H1 (cell line): Measurements from ENCODE around the gene LGALS3. TPM values are rescaled to one million over a fixed set of nuclear protein-coding genes. Genes with fewer than 3 reads are reported as not detected.

Experiments
- CTCF ChIA-PET: fragments of 300-600 bp; sonication (Branson Sonifier 250); formaldehyde crosslinking; loops from one replicate; lab custom pipeline; 2021; ENCODE audit not compliant: partially characterized antibody; lab: Charles Lee
- POLR2A ChIA-PET: fragments of 300-600 bp; sonication (Branson Sonifier 250); formaldehyde crosslinking; loops from one replicate; lab custom pipeline; 2021; ENCODE audit warnings: inconsistent platforms; ENCODE audit not compliant: partially characterized antibody; lab: Charles Lee
- DNase-seq, 2 experiments: peaks; one replicate each; pipeline versions ENCODE4 v3.0.0 to v3.0.0-alpha.2; 2010 to 2022; ENCODE audit warnings: low spot score in 2 of 2, low read depth in 1 of 2, mixed read lengths in 1 of 2
- FAIRE-seq: peaks from 2 replicates; lab custom pipeline; 2011; peaks lifted over from hg19 to GRCh38; lab: Jason Lieb, UNC
- H2AFZ ChIP-seq: 2 replicates; pipeline ENCODE4 v1.8.1; 2012; ENCODE audit warnings: low read length, inconsistent platforms
- H2AK5ac ChIP-seq: 2 replicates; pipeline ENCODE4 v1.6.1; 2013; ENCODE audit warnings: low read depth, low read length
- H2BK120ac ChIP-seq: replicated peaks from 2 replicates; pipeline ENCODE3; 2013; ENCODE audit warnings: low read depth, low read length, inconsistent platforms
- H2BK12ac ChIP-seq: 2 replicates; pipeline ENCODE4 v1.6.1; 2013; ENCODE audit warnings: low read depth, low read length
- H2BK15ac ChIP-seq: 2 replicates; pipeline ENCODE4 v1.6.1; 2013; ENCODE audit warnings: low read length
- H2BK20ac ChIP-seq: 2 replicates; pipeline ENCODE4 v1.6.1; 2013; ENCODE audit warnings: low read length
- H2BK5ac ChIP-seq: 2 replicates; pipeline ENCODE4 v1.6.1; 2013; ENCODE audit warnings: low read depth, low read length
- H3K14ac ChIP-seq: 2 replicates; pipeline ENCODE4 v1.6.1; 2013; ENCODE audit warnings: inconsistent platforms; ENCODE audit not compliant: insufficient read length
- H3K18ac ChIP-seq: 2 replicates; pipeline ENCODE4 v1.6.1; 2013; ENCODE audit warnings: low read length; ENCODE audit errors: extremely low read depth
- H3K23ac ChIP-seq: 2 replicates; pipeline ENCODE4 v1.6.1; 2013; ENCODE audit warnings: inconsistent platforms; ENCODE audit not compliant: insufficient read length
- H3K23me2 ChIP-seq: 2 replicates; pipeline ENCODE4 v1.6.1; 2013; ENCODE audit warnings: low read depth, low read length
- H3K27ac ChIP-seq: 2 replicates; pipeline ENCODE4 v1.6.1; 2011; ENCODE audit warnings: low read depth, low read length, inconsistent platforms
- H3K27me3 ChIP-seq, 4 experiments: replicated peaks in 1 of 4; 1 replicate in 1 of 4; 2 replicates in 3 of 4; pipeline versions ENCODE4 v1.6.1 to v1.8.1; 2011 to 2013; ENCODE audit warnings: low read length in 3 of 4, mild to moderate bottlenecking in 3 of 4, inconsistent platforms in 2 of 4, mixed read lengths in 2 of 4, moderate library complexity in 1 of 4; ENCODE audit not compliant: control insufficient read depth in 3 of 4, insufficient read depth in 3 of 4; ENCODE audit errors: extremely low read depth in 1 of 4
- H3K36me3 ChIP-seq, 4 experiments: 2 replicates each; pipeline versions ENCODE4 v1.6.1 to v1.8.1; 2011 to 2013; ENCODE audit warnings: mild to moderate bottlenecking in 4 of 4, low read length in 3 of 4, moderate library complexity in 2 of 4, control low read depth in 1 of 4, inconsistent platforms in 1 of 4; ENCODE audit not compliant: insufficient read depth in 4 of 4, control insufficient read depth in 2 of 4
- H3K4ac ChIP-seq: replicated peaks from 2 replicates; pipeline ENCODE3; 2013; ENCODE audit warnings: low read length, low read depth, mixed read lengths, inconsistent platforms; ENCODE audit not compliant: insufficient read length
- H3K4me1 ChIP-seq, 4 experiments: replicated peaks in 1 of 4; 1 replicate in 1 of 4; 2 replicates in 3 of 4; pipeline versions ENCODE4 v1.6.1 to v1.8.1; 2011 to 2013; ENCODE audit warnings: low read length in 3 of 4, inconsistent platforms in 2 of 4, mixed read lengths in 1 of 4; ENCODE audit not compliant: insufficient read depth in 4 of 4, control insufficient read depth in 3 of 4
- H3K4me2 ChIP-seq, 2 experiments: 2 replicates each; pipeline versions ENCODE4 v1.6.1 to v1.8.1; 2011 to 2013; ENCODE audit warnings: low read depth in 2 of 2, low read length in 2 of 2, control low read depth in 1 of 2, inconsistent platforms in 1 of 2, mild to moderate bottlenecking in 1 of 2; ENCODE audit not compliant: insufficient read depth in 1 of 2
- H3K4me3 ChIP-seq, 4 experiments: fragments of 200-600, 300-600 bp in 1 of 4; sonication (generic), shearing (Covaris generic), sonication (Bioruptor Twin) in 1 of 4; 2 replicates each; pipeline versions ENCODE4 v1.5.1 to v1.8.1; 2011 to 2016; ENCODE audit warnings: low read length in 4 of 4, low read depth in 3 of 4, control low read depth in 2 of 4, inconsistent platforms in 2 of 4, mild to moderate bottlenecking in 2 of 4, mixed read lengths in 1 of 4, moderate library complexity in 1 of 4; ENCODE audit not compliant: insufficient read depth in 2 of 4; ENCODE audit errors: extremely low read depth in 1 of 4
- H3K56ac ChIP-seq: replicated peaks from 2 replicates; pipeline ENCODE3; 2013; ENCODE audit warnings: low read depth, mild to moderate bottlenecking, mixed read lengths, low read length, inconsistent platforms; ENCODE audit not compliant: insufficient read length
- H3K79me1 ChIP-seq: 2 replicates; pipeline ENCODE4 v1.6.1; 2013; ENCODE audit warnings: low read depth, low read length, control low read depth
- H3K79me2 ChIP-seq, 2 experiments: 2 replicates each; pipeline versions ENCODE4 v1.6.1 to v1.8.1; 2012 to 2013; ENCODE audit warnings: low read length in 2 of 2, mild to moderate bottlenecking in 2 of 2, inconsistent platforms in 1 of 2; ENCODE audit not compliant: insufficient read depth in 2 of 2, control insufficient read depth in 1 of 2
- H3K9ac ChIP-seq, 4 experiments: replicated peaks in 1 of 4; 1 replicate in 1 of 4; 2 replicates in 3 of 4; pipeline versions ENCODE4 v1.6.1 to v1.8.1; 2011 to 2013; ENCODE audit warnings: low read depth in 3 of 4, low read length in 3 of 4, control low read depth in 2 of 4, mild to moderate bottlenecking in 2 of 4, moderate library complexity in 2 of 4, inconsistent platforms in 1 of 4; ENCODE audit errors: extremely low read depth in 1 of 4
- H3K9me3 ChIP-seq, 2 experiments: 2 replicates each; pipeline versions ENCODE4 v1.6.1 to v1.8.1; 2012 to 2013; ENCODE audit warnings: mild to moderate bottlenecking in 2 of 2, moderate library complexity in 2 of 2, control low read depth in 1 of 2, inconsistent platforms in 1 of 2, low read depth in 1 of 2, low read length in 1 of 2, mixed read lengths in 1 of 2; ENCODE audit not compliant: insufficient read depth in 2 of 2
- H4K20me1 ChIP-seq, 2 experiments: replicated peaks in 1 of 2; 2 replicates each; pipeline versions ENCODE3 to v1.8.1; 2011 to 2013; ENCODE audit warnings: inconsistent platforms in 2 of 2, low read length in 2 of 2, mild to moderate bottlenecking in 1 of 2; ENCODE audit not compliant: insufficient read depth in 2 of 2, control insufficient read depth in 1 of 2
- H4K5ac ChIP-seq: 2 replicates; pipeline ENCODE4 v1.6.1; 2013; ENCODE audit warnings: low read length, low read depth, mixed read lengths, inconsistent platforms; ENCODE audit not compliant: insufficient read length
- H4K8ac ChIP-seq: 2 replicates; pipeline ENCODE4 v1.8.0; 2013; ENCODE audit warnings: mild to moderate bottlenecking, moderate library complexity, low read length, inconsistent platforms; ENCODE audit not compliant: insufficient read depth; ENCODE audit errors: extremely low read depth
- H4K91ac ChIP-seq: replicated peaks from 2 replicates; pipeline ENCODE3; 2013; ENCODE audit warnings: low read length, mixed read lengths, inconsistent platforms; ENCODE audit not compliant: insufficient read length
- ATF3 ChIP-seq: IDR thresholded peaks from 2 replicates; pipeline ENCODE4 v1.6.1; 2011; ENCODE audit warnings: low read depth, mild to moderate bottlenecking, low read length; ENCODE audit not compliant: insufficient read depth
- BCL11A ChIP-seq, 2 experiments: IDR thresholded peaks; one replicate each; pipeline ENCODE4 v1.6.1; 2011; ENCODE audit warnings: low read depth in 2 of 2, low read length in 2 of 2, mild to moderate bottlenecking in 2 of 2
- KDM1A ChIP-seq: fragments of 200-600, 300-600 bp; sonication (generic); IDR thresholded peaks from 2 replicates; pipeline ENCODE4 v1.7.1; 2016; ENCODE audit warnings: mild to moderate bottlenecking, low read length, borderline replicate concordance
- TBP ChIP-seq: IDR thresholded peaks from 2 replicates; pipeline ENCODE4 v1.6.1; 2011; ENCODE audit warnings: low read depth, low read length, improper control_type of control experiment
- WGBS, 2 experiments: shearing (Covaris generic) in 1 of 2; methylation state at CpG; one replicate each; pipeline versions ENCODE4 v1.1.6 to v1.1.7; 2013 to 2015; ENCODE audit warnings: low lambda C conversion rate in 2 of 2, mixed read lengths in 2 of 2, inconsistent platforms in 1 of 2, low coverage in 1 of 2, missing lambda C conversion rate in 1 of 2; ENCODE audit not compliant: insufficient replicate concordance in 2 of 2, insufficient coverage in 1 of 2, insufficient read length in 1 of 2; ENCODE audit errors: extremely low coverage in 1 of 2, missing lambda C conversion rate in 1 of 2; 5-methylcytosine and 5-hydroxymethylcytosine counted together
- polyA plus RNA-seq, 7 experiments: library from polyadenylated mRNA; depleted of rRNA in 3 of 7; stranded (reverse) in 5 of 7; unstranded in 2 of 7; fragments of >200 nt in 5 of 7; fragments of 200-250 nt in 2 of 7; gene quantifications; 1 replicate in 5 of 7; 2 replicates in 1 of 7; 4 replicates in 1 of 7; pipeline versions ENCODE4 v1.2.1 to v1.2.3, GENCODE V29; 2011 to 2013; ENCODE audit warnings: missing spikeins in 2 of 7, mixed read lengths in 2 of 7
- total RNA-seq: library from RNA; stranded (reverse); fragmentation: NEBNext Ultra II Directional; extraction: Animal tissue kit (Norgen Biotek cat#: 25700); gene quantifications from 2 replicates; pipeline ENCODE4 v1.2.1, GENCODE V29; 2021

The LGALS3 gene
- total and polyA plus RNA-seq, 2 of the 8 experiments (the other 6 are each of a cell fraction or from before 2014, with no cell fraction given), result 9.7 to 14.5 TPM

GRCh38 chr14:55194656-55195355, 65.8 kb downstream of the LGALS3 start:
- no peak overlapping the region for H4K8ac ChIP-seq
- H3K79me1 ChIP-seq, result no peaks in the 10 kb centered on the region
- H3K23ac ChIP-seq, result no peak overlapping the region
- no peaks in the 10 kb centered on the region for H3K9me3 ChIP-seq
- H3K27ac ChIP-seq, result no peak overlapping the region
- H3K4me2 ChIP-seq, result no peak overlapping the region
- H2BK120ac ChIP-seq, result no peak overlapping the region
- ChIA-PET CTCF (interaction anchor here (0.6 to 1.3 kb wide), 6 partner anchors 18 to 160 kb away, joined by 3 to 5 read pairs (median 3); partner anchors contain the start of gene MAPK1IP1L), POLR2A (interaction anchor here (1.0 to 2.6 kb wide), 3 partner anchors 9 to 143 kb away, joined by 3 to 9 read pairs (median 4); partner anchors contain the start of gene MAPK1IP1L)
- H4K91ac ChIP-seq, result no peak overlapping the region
- no peak overlapping the region for H2AK5ac ChIP-seq
- no peak overlapping the region for H3K4me3 ChIP-seq
- H2AFZ ChIP-seq, result no peak overlapping the region
- no peaks in the 10 kb centered on the region for H4K20me1 ChIP-seq
- no peak for DNase-seq
- H3K36me3 ChIP-seq, result no peaks in the 10 kb centered on the region
- H3K18ac ChIP-seq, result peak overlapping the region; percentile 43; the same call in 1 of the 2 replicates
- no peak overlapping the region for H3K14ac ChIP-seq
- H3K56ac ChIP-seq, result no peak overlapping the region
- no peak overlapping the region for H3K9ac ChIP-seq
- no peak overlapping the region for H4K5ac ChIP-seq
- 0 out of 2 replicates have a peak overlapping the region, but pooled peaks have one; percentile 55 for H2BK20ac ChIP-seq
- TF ChIP-seq BCL11A (IDR thresholded peaks at IDR 0.05; ENCODE audit: low read depth in 2 of 2, low read length in 2 of 2) (no peak), KDM1A (no peak), ATF3 (no peak), TBP (no peak)
- TF ChIP-seq, all 59 proteins: peak for 0
- WGBS, 2 experiments, result 90% methylated on average over 5 of the region's 5 CpGs; no CpG with 5 or more reads in 1 of the 2 experiments
- Histone ChIP-seq H3K27me3 (no peaks in the 10 kb centered on the region), H2BK5ac (peak overlapping the region; percentile 56; the same call in 1 of the 2 replicates), H3K4ac (no peak overlapping the region), H3K4me1 (peaks cover 0 to under 1% (median 0%) of the 10 kb centered on the region in 4 experiments; a peak in 2 of 7 replicates), H2BK12ac (0 out of 2 replicates have a peak overlapping the region, but pooled peaks have one; percentile 50), H2BK15ac (peak overlapping the region; percentile 77; the same call in 1 of the 2 replicates), H3K79me2 (peaks cover 7 to 13% of the 10 kb centered on the region in 2 experiments), H3K23me2 (peaks cover 4% of the 10 kb centered on the region; the same call in 1 of the 2 replicates)
- no peak for FAIRE-seq
